Measurements from ENCODE around the gene TULP4.

GRCh38 chr6:158539413-158539812 lies 227.1 kb downstream of the TULP4 start:
- TF ChIP-seq EGR1 (IDR thresholded peaks at IDR 0.05): no peak
- no peak for TF ChIP-seq YY1 (IDR thresholded peaks at IDR 0.05; ENCODE audit: low read depth)
- TF ChIP-seq CREB1 (IDR thresholded peaks at IDR 0.05; ENCODE audit: low read depth): no peak
- TF ChIP-seq USF1 (IDR thresholded peaks at IDR 0.05): no peak
- no peak for TF ChIP-seq REST (IDR thresholded peaks at IDR 0.05; ENCODE audit: low read depth)
- no peak for TF ChIP-seq RAD21 (IDR thresholded peaks at IDR 0.05; ENCODE audit: low read depth)
- no peak for TF ChIP-seq TAF1 (IDR thresholded peaks at IDR 0.05; ENCODE audit: low read depth)
- TF ChIP-seq MAX (IDR thresholded peaks at IDR 0.05): no peak
- TF ChIP-seq TCF12 (IDR thresholded peaks at IDR 0.05; ENCODE audit: low read depth): no peak
- TF ChIP-seq TEAD4 (IDR thresholded peaks at IDR 0.05): no peak
- TF ChIP-seq EP300 (IDR thresholded peaks at IDR 0.05; ENCODE audit: borderline replicate concordance): no peak
- TF ChIP-seq CEBPB (IDR thresholded peaks at IDR 0.05): no peak
